CD14-positive monocyte (primary cell): ENCODE results near the gene LIMA1. TPM values are rescaled to one million over a fixed set of nuclear protein-coding genes. Genes with fewer than 3 reads are reported as not detected.

Experiments
- DNase-seq, 3 donors: peaks; one replicate each; pipeline ENCODE4 v3.0.0-alpha.2; 2011 to 2022
- H2AFZ ChIP-seq: 2 replicates; pipeline ENCODE4 v1.6.0; 2012; ENCODE audit warnings: mild to moderate bottlenecking, low read depth, low read length, inconsistent platforms; ENCODE audit not compliant: insufficient read depth, poor library complexity, severe bottlenecking
- H3K27ac ChIP-seq, 2 donors: 1 replicate in 1 of 2; 2 replicates in 1 of 2; pipeline ENCODE4 v1.5.1; 2012 to 2013; ENCODE audit warnings: low read length in 2 of 2, control low read depth in 1 of 2, inconsistent platforms in 1 of 2, low read depth in 1 of 2, mild to moderate bottlenecking in 1 of 2
- H3K27me3 ChIP-seq, 2 donors: one replicate each; pipeline versions ENCODE4 v1.6.0 to v1.6.1; 2011 to 2013; ENCODE audit warnings: low read length in 2 of 2; ENCODE audit not compliant: control insufficient read depth in 2 of 2, insufficient read depth in 2 of 2
- H3K36me3 ChIP-seq, 2 donors: replicated peaks in 1 of 2; 1 replicate in 1 of 2; 2 replicates in 1 of 2; pipeline versions ENCODE4 v1.5.1 to v1.6.1; 2012 to 2013; ENCODE audit warnings: low read length in 2 of 2, control low read depth in 1 of 2, inconsistent platforms in 1 of 2, mild to moderate bottlenecking in 1 of 2; ENCODE audit not compliant: insufficient read depth in 2 of 2, control insufficient read depth in 1 of 2
- H3K4me1 ChIP-seq, 2 donors: 1 replicate in 1 of 2; 2 replicates in 1 of 2; pipeline versions ENCODE4 v1.5.1 to v1.6.1; 2012 to 2013; ENCODE audit warnings: low read length in 2 of 2, control low read depth in 1 of 2, inconsistent platforms in 1 of 2, mild to moderate bottlenecking in 1 of 2, moderate library complexity in 1 of 2; ENCODE audit not compliant: insufficient read depth in 2 of 2, control insufficient read depth in 1 of 2
- H3K4me2 ChIP-seq: replicated peaks from 2 replicates; pipeline ENCODE3; 2012; ENCODE audit warnings: low read length, moderate library complexity, mild to moderate bottlenecking; ENCODE audit not compliant: poor library complexity, severe bottlenecking; ENCODE audit errors: extremely low read depth
- H3K4me3 ChIP-seq, 3 experiments: fragments of 200-600 bp in 1 of 3; sonication (generic) in 1 of 3; replicated peaks in 1 of 3; 1 replicate in 2 of 3; 2 replicates in 1 of 3; pipeline ENCODE4 v1.5.1; 2011 to 2013; ENCODE audit warnings: low read length in 3 of 3, mild to moderate bottlenecking in 3 of 3, control low read depth in 2 of 3, low read depth in 2 of 3, inconsistent platforms in 1 of 3, moderate library complexity in 1 of 3
- H3K79me2 ChIP-seq: 2 replicates; pipeline ENCODE4 v1.6.0; 2012; ENCODE audit warnings: mild to moderate bottlenecking, control low read depth, inconsistent platforms, low read length, moderate library complexity; ENCODE audit not compliant: insufficient read depth
- H3K9ac ChIP-seq: 2 replicates; pipeline ENCODE4 v1.6.0; 2017; ENCODE audit warnings: low read length, mild to moderate bottlenecking; ENCODE audit not compliant: insufficient read depth, poor library complexity, severe bottlenecking
- H3K9me3 ChIP-seq, 2 donors: replicated peaks in 1 of 2; 1 replicate in 1 of 2; 2 replicates in 1 of 2; pipeline versions ENCODE4 v1.5.1 to v1.6.1; 2012 to 2013; ENCODE audit warnings: low read length in 2 of 2, control low read depth in 1 of 2; ENCODE audit not compliant: control insufficient read depth in 1 of 2, insufficient read depth in 1 of 2
- H4K20me1 ChIP-seq: 2 replicates; pipeline ENCODE4 v1.6.0; 2012; ENCODE audit warnings: mild to moderate bottlenecking, low read length, control low read depth, moderate library complexity; ENCODE audit not compliant: insufficient read depth
- H3K27ac Mint-ChIP-seq, 7 donors: one replicate each; pipeline ENCODE4 v1.8.0; 2020; ENCODE audit warnings: mild to moderate bottlenecking in 7 of 7, mixed read lengths in 7 of 7, moderate library complexity in 6 of 7, inconsistent platforms in 2 of 7
- H3K27me3 Mint-ChIP-seq, 3 donors: one replicate each; pipeline ENCODE4 v1.8.0; 2021 to 2022; ENCODE audit warnings: low read depth in 3 of 3, mild to moderate bottlenecking in 3 of 3, mixed read lengths in 3 of 3, moderate library complexity in 3 of 3, inconsistent platforms in 1 of 3
- H3K36me3 Mint-ChIP-seq, 2 donors: one replicate each; pipeline ENCODE4 v1.8.0; 2020; ENCODE audit warnings: mixed read lengths in 2 of 2, inconsistent platforms in 1 of 2, mild to moderate bottlenecking in 1 of 2
- H3K4me1 Mint-ChIP-seq: one replicate; pipeline ENCODE4 v1.8.0; 2020; ENCODE audit warnings: mild to moderate bottlenecking, mixed read lengths
- H3K4me3 Mint-ChIP-seq, 2 donors: one replicate each; pipeline ENCODE4 v1.8.0; 2020; ENCODE audit warnings: mild to moderate bottlenecking in 2 of 2, mixed read lengths in 2 of 2, moderate library complexity in 1 of 2
- H3K9me3 Mint-ChIP-seq, 7 donors: one replicate each; pipeline ENCODE4 v1.8.0; 2020 to 2022; ENCODE audit warnings: mixed read lengths in 7 of 7, mild to moderate bottlenecking in 6 of 7, moderate library complexity in 6 of 7, inconsistent platforms in 2 of 7
- WGBS: methylation state at CpG from one replicate; pipeline ENCODE4 v1.1.5; 2013; ENCODE audit warnings: missing lambda C conversion rate; ENCODE audit not compliant: insufficient coverage; 5-methylcytosine and 5-hydroxymethylcytosine counted together
- intact Hi-C, 2 donors: fragments of 100-400 bp; cut with micrococcal nuclease; formaldehyde crosslinking; loops; one replicate each; pipeline versions ENCODE4 v1.15.0 to v1.15.1; 2023
- polyA plus RNA-seq, 3 donors: library from polyadenylated mRNA; depleted of rRNA in 1 of 3; unstranded in 2 of 3; stranded (reverse) in 1 of 3; fragments of 300-500 nt in 2 of 3; fragments of >200 nt in 1 of 3; fragmentation: Illumina TruSeq in 2 of 3; gene quantifications; 1 replicate in 2 of 3; 2 replicates in 1 of 3; pipeline ENCODE4 v1.2.3, GENCODE V29; 2012 to 2021
- TF ChIP-seq, protein P1 (sequence below): fragments of 200-600 bp; IDR thresholded peaks from one replicate; pipeline ENCODE4 v1.8.0; 2022; ENCODE audit warnings: antibody characterized with exemption, mild to moderate bottlenecking

The LIMA1 gene
- polyA plus RNA-seq, 3 donors, result 0.24 to 0.62 (median 0.51) TPM

DNA sequence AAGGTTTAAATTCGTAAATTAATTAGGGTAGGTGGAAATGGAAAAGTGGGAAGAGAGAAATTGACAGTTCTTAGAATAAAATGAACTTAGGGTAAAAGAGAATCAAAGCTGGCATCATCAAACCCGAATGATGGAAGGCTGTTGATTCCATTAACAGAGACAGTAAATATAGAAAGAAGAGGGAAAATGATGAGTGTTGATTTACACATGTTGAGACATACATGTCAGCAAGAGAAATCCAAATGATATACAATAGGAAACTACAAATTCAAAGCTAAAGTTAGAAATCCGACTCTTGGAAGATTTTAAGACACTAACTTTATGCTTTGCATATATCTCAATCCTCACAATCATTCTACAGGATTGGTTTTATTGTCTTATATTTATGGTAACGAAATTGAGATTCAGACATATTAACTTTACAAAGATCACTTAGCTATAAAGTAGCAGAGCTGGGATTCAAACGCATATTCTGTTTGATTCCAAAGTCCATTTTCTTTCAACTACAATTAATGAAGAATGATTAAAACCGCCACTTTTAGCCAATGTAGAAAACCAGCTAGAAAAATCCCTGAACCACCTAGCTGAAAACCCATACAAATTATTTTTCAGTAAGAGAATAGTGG lies 30.2 kb downstream of the LIMA1 start:
- TF ChIP-seq, protein P1, sequence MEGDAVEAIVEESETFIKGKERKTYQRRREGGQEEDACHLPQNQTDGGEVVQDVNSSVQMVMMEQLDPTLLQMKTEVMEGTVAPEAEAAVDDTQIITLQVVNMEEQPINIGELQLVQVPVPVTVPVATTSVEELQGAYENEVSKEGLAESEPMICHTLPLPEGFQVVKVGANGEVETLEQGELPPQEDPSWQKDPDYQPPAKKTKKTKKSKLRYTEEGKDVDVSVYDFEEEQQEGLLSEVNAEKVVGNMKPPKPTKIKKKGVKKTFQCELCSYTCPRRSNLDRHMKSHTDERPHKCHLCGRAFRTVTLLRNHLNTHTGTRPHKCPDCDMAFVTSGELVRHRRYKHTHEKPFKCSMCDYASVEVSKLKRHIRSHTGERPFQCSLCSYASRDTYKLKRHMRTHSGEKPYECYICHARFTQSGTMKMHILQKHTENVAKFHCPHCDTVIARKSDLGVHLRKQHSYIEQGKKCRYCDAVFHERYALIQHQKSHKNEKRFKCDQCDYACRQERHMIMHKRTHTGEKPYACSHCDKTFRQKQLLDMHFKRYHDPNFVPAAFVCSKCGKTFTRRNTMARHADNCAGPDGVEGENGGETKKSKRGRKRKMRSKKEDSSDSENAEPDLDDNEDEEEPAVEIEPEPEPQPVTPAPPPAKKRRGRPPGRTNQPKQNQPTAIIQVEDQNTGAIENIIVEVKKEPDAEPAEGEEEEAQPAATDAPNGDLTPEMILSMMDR, result no peak

DNA sequence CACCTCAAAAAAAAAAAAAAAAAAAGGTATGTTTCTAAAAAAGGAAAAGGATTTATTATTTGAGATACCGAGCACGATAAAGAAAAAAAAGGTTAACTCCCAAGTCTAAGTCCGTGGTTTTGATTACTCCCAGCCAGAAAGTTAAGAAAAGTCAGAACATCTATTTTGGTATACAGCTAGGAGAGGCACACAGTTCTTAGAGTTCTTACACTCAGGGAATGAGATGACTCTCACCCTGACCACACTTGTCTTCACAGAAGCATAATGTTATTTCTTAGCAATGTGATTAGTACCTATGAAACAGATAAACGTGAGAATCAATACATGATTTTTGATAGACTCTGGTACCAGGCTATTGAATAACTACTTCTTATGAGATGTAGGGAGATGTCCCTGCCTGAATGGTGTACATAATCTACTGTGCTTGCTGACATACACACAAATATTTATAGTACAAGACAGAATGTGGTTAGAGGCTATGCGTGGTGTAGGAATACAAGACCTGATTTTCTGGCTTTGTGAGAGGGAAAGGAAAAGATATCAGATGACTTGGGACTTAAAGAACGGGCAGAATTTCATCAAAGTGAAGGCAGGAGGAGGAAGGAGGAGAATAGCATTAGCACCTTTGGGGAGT lies 31.6 kb downstream of the LIMA1 start:
- TF ChIP-seq, protein P1, result no peak
- Mint-ChIP-seq H3K4me3 (no peak overlapping the region), H3K36me3 (no peaks in the 10 kb centered on the region), H3K9me3 (peaks cover 0 to 2% (median 0%) of the 10 kb centered on the region in 7 donors), H3K27me3 (peaks cover 0 to 4% (median 2%) of the 10 kb centered on the region in 3 donors), H3K27ac (no peak overlapping the region), H3K4me1 (peaks cover 9% of the 10 kb centered on the region)
- no peaks in the 10 kb centered on the region for H3K79me2 ChIP-seq
- H3K9me3 ChIP-seq, result no peaks in the 10 kb centered on the region
- H3K4me1 ChIP-seq, result peaks cover 3 to 5% of the 10 kb centered on the region in 2 donors
- no peaks in the 10 kb centered on the region for H3K27me3 ChIP-seq
- WGBS, result 94% methylated on average over 3 of the region's 6 CpGs
- no peaks in the 10 kb centered on the region for H3K36me3 ChIP-seq
- H3K9ac ChIP-seq, result no peak overlapping the region
- DNase-seq, result no peak
- no peaks in the 10 kb centered on the region for H4K20me1 ChIP-seq
- intact Hi-C loops, result no loop called here
- no peak overlapping the region for H2AFZ ChIP-seq
- no peak overlapping the region for H3K4me2 ChIP-seq
- no peak overlapping the region for H3K4me3 ChIP-seq
- H3K27ac ChIP-seq, result no peak overlapping the region

More for the DNA sequence above, 30.2 kb downstream of the LIMA1 start:
- H2AFZ ChIP-seq, result no peak overlapping the region
- no peak overlapping the region for H3K4me3 ChIP-seq
- no peaks in the 10 kb centered on the region for H3K9me3 ChIP-seq
- no peak overlapping the region for H3K9ac ChIP-seq
- peaks cover 7 to 9% of the 10 kb centered on the region in 2 donors for H3K4me1 ChIP-seq
- Mint-ChIP-seq H3K4me1 (peaks cover 17% of the 10 kb centered on the region), H3K9me3 (no peaks in the 10 kb centered on the region), H3K27ac (no peak overlapping the region), H3K27me3 (peaks cover 0 to 2% (median 0%) of the 10 kb centered on the region in 3 donors), H3K4me3 (no peak overlapping the region), H3K36me3 (no peaks in the 10 kb centered on the region)
- no peaks in the 10 kb centered on the region for H3K79me2 ChIP-seq
- intact Hi-C loops, result no loop called here
- H3K36me3 ChIP-seq, result no peaks in the 10 kb centered on the region
- no peak overlapping the region for H3K27ac ChIP-seq
- H4K20me1 ChIP-seq, result no peaks in the 10 kb centered on the region
- no peak overlapping the region for H3K4me2 ChIP-seq
- no peak for DNase-seq
- 90% methylated on average over 2 of the region's 6 CpGs for WGBS
- H3K27me3 ChIP-seq, result no peaks in the 10 kb centered on the region
